ENCODE measurements around the gene TMEM238. TPM values are rescaled to one million over a fixed set of nuclear protein-coding genes. Genes with fewer than 3 reads are reported as not detected.

TMEM238 gene
- total and polyA plus RNA-seq, 2 donors (not counting 3 experiments of a cell fraction or from before 2014, with no cell fraction given) = 0.18 to 0.35 TPM

DNA sequence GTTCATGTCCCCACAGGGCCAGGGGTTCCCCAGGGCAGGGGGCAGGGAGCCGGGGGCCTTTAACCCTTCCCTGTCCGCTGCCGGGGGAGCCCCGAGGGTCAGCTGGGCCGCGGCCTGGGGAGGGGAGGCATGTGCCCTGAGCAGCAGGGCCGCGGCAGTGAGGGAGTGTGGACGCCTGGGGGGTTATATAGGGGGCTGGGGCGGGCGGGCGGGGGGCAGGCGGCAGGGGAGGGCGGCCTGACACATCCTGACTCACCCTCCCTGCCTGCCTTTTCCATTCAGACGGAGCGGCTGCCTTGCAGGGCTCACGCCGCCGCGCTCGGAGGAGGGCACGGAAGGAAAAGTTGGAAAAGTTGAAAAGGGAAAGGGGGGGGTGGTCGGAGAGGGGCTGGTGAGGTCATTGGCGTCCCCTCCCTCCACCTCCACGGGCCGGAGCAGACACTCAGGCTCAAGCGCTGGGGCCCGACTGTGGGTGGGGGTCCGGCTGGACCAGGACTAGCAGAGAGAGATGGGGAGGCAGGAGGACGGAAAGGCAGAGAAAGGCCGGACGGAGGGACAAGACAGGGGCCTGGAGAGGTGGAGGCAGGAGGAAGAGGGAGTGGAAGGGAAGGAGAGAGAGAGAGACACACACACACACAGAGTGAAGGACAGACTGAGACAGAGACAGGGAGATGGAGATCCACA, 13.6 kb downstream of the TMEM238 start, which contains the start of gene IL11:
Gene IL11, minus strand, starts transcription at position 159 of the 684 bp plus-strand sequence. Its CDS starts 153 bp downstream, at position 6.
- Histone ChIP-seq H3K4me3 (replicated peaks in 1 of 3; ENCODE audit: insufficient read depth in 1 of 3, low read depth in 1 of 3, low read length in 3 of 3) (no peak within 1 kb of the TSS), H3K27ac (ENCODE audit: insufficient read depth, low read depth, low read length) (no peak within 1 kb of the TSS), H3K27me3 (ENCODE audit: control insufficient read depth in 2 of 2, insufficient read depth in 2 of 2, low read length in 2 of 2) (peaks cover 10 to 21% of the 10 kb centered on the region in 2 experiments), H3K36me3 (ENCODE audit: control insufficient read depth in 2 of 2, extremely low read depth in 1 of 2, insufficient read depth in 2 of 2, low read length in 2 of 2) (no peaks in the 10 kb centered on the region), H3K9me3 (replicated peaks; ENCODE audit: control insufficient read depth, insufficient read depth, low read length) (no peaks in the 10 kb centered on the region), H4K20me1 (replicated peaks; ENCODE audit: control insufficient read depth, extremely low read depth, insufficient read depth, low read length) (no peaks in the 10 kb centered on the region), H3K9ac (replicated peaks; ENCODE audit: extremely low read depth, insufficient read depth, low read length) (no peak within 1 kb of the TSS), H3K9me1 (replicated peaks; ENCODE audit: control insufficient read depth, extremely low read depth, insufficient read depth, low read length) (no peaks in the 10 kb centered on the region), H3K79me2 (ENCODE audit: control insufficient read depth, insufficient read depth, low read length) (no peaks in the 10 kb centered on the region), H2AFZ (ENCODE audit: low read depth, low read length) (peak within 1 kb of the TSS; percentile 17), H3K4me1 (ENCODE audit: control insufficient read depth, extremely low read depth, insufficient read depth, low read length) (peaks cover 3% of the 10 kb centered on the region), H3K4me2 (ENCODE audit: insufficient read depth, low read length) (no peak within 1 kb of the TSS)
- ChIA-PET CTCF (interaction anchor here (1.0 kb wide), 1 partner anchor 69 kb away, joined by 3 read pairs; no protein-coding TSS in a partner anchor), POLR2A (interaction anchor here (0.6 kb wide), 1 partner anchor 223 kb away, joined by 3 read pairs; no protein-coding TSS in a partner anchor)
- TF ChIP-seq CTCF (IDR thresholded peaks at IDR 0.05; ENCODE audit: extremely low read depth in 1 of 2, insufficient read depth in 1 of 2, low read depth in 1 of 2, low read length in 2 of 2) (no peak), GATA2 (IDR thresholded peaks at IDR 0.05; ENCODE audit: insufficient read depth, insufficient read length, low read depth, low read length) (no peak), EZH2 (IDR thresholded peaks at IDR 0.05; ENCODE audit: borderline replicate concordance, low read depth, low read length, severe bottlenecking) (peak; percentile 59), FOS (IDR thresholded peaks at IDR 0.05; ENCODE audit: borderline replicate concordance, insufficient read depth, low read length) (no peak)
- TF ChIP-seq, protein P1, sequence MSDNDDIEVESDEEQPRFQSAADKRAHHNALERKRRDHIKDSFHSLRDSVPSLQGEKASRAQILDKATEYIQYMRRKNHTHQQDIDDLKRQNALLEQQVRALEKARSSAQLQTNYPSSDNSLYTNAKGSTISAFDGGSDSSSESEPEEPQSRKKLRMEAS (IDR thresholded peaks at IDR 0.05; ENCODE audit: insufficient read depth, insufficient read length) = no peak
- DNase-seq (ENCODE audit: low read depth, low spot score) = no peak
- intact Hi-C loops (cut with micrococcal nuclease) (no loop called here), dilution Hi-C loops (cut with MboI; ENCODE audit: extremely low pct_ligation_motif_present, low sequenced_read_pairs) (no loop called here)
- BruUV-seq (replicated peaks) = no TSS peak
- FAIRE-seq = peak; percentile 4
